GM21367 (cell line): Measurements from ENCODE around the gene TUBB4B.
"Not testable (repeated sequence)": the region's sequence is repeated elsewhere in the genome, so short reads cannot be mapped to it uniquely, and the experiment has no call there.

ENCODE experiments used
- ATAC-seq: cut with Tn5 transposase; IDR thresholded peaks from one replicate; pipeline ENCODE4 v1.9.1; 2021; ENCODE audit not compliant: unreplicated experiment

The TUBB4B gene

DNA sequence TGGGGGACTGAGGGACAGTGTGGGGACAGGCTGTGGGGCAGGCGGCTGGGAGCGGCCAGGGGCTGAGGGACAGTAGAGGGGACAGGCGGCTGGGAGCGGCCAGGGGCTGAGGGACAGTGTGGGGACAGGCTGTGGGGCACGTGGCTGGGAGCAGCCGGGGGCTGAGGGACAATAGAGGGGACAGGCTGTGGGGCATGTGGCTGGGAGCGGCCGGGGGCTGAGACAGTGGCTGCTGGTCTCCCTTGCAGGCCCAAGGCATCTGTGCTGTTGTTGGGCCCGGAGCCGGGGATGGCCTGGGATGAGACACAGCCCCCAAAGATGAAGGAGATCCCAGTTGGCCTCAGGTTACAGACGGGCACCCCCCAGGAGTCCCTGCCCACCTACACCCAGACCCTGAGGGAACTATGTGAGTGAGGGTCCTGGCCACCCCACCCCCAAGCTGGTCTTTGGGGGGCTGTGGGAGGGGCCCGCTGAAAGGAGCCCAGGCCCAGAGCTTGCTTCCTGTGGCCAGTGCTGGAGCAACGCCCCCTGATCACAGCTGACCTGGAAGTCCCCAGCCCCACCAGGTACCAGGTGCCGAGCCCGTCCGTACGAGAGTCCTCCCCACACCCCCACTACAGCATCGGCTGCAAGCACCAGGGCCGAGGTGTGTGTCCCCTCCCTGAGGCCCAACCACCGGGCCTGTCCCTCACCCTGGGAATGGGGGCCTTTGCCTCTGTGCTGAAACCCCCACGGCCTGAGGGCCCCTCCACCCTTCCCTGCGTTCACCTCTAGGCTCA, 10.6 kb downstream of the TUBB4B start:
- ATAC-seq, result no peak

DNA sequence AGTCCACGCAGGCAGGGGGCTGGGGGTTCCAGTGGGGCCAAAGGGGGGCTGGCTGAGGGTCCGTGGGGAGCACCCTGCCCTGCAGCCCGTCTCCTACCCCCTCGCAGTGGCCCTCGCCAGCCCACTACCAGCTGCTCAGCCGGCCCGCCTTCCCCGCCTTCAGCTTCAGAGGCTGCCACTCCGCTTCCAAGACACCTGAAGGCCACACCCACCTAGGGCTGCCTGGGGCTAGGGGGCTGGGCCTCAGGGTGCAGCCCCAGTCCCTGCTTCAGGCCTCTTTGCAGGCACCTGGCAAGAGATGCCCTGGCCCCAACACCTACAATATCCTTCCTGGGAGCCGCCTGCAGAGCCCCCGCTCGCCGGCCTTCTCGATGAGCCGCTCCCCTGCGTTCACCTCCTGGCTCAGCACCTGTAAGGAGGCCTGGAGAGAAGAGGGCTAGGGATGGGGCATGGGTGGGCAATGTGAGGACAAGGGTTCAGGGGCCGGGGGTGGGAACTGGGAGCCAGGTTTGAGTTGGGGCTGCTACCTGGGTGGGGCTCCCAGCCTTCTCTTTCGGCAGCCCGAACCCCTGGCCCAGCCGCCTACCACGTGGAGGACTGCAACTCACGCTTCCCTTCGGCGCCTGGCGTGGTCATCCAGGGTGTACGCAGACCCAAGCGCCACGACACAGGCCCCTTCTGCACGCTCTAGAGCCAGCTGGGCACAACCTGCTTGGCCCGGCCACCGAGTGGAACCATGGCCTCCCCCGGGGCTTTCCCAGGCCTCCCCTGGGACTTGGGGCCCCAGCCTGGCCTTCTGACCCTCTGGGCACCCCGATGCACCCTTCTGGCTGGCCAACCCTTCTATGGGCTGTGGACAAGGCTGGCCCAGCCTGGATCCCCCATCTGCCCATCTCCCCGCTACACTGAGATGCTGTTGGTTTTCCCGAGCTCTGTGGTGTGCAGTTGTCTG, 11.7 kb downstream of the TUBB4B start:
- no peak for ATAC-seq

DNA sequence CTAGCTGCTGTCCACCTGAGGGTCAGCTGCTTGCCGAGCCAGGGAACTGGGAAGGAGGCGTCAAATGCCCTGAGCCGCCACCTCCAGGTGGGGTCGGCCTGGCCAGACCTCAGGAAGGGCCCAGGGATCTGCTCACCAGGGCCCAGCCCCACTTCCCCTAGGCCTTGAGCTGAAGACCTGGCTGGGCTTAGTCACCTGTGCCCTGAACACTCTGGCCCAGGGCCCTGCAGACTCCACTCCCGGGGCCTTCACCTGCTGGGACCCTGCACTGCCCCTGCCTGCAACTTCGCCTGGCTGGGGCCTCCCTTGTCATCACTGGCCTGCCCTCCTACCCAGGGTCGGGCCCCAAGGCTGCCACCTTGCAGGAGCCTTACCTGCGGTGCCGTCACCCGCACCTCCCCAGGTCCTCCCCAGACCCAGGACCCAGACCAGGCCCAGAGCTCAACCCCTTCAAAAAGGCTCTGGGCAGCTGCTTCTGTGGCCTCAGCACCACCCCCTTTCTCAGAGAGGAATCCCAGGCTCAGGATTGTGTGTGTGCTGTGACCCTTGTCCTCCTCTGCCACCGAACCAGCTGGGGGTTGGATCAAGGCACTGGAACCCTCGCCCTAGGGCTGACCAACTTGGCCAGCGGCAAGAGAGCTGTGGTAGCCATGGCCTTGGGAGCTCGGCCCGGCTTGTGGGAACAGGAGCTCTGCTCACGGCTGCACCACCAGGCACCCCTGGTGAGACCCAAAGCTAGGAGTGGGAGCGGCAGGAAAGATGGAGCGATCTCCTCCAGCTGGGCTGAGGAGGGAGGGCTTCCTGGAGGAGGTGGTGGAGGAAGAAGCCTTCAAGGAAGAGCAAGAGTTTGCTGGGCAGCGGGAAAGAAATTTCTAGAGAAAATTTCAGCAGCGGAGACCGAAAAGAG, 12.9 kb downstream of the TUBB4B start:
- no peak for ATAC-seq

DNA sequence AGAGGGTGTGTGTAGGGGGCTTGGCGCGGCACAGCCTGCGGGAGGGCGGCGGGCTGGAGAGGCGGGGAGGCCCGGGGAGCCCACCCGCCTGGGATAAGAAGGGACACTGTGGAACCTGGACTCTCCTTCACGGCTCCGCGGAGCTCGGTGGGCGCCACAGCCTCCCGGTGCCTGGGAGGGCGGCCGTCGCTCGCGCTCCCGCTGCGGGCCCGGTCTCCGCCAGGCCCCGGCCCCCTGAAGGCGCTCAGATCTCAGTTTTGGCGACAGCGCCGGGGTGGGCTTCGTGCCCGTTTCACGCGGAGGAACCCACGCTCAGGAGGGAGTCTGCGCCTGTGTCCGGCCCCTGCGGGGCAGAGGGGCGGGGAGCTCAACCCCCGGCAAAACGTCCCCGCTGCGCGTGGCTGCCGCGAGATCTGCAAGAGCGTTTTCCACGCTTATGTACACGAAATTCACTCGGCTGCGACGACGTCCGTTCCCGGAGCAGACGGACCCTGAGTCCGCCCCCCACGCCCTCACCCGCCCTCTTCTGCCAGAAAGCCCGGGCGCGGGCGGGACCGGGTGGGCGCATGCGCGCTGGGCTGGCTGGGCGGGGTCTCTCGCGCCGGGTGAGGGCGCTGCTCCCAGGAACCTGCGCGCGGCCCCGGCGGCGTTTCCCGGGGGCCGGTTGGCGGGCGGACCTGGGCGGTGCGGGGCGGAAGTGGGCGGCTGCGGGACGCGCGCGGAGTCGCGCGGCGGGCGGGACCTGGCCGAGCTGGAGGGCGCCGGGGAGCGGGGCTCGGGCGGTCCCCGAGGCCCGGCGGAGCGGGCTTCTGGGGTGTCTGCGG, 13.7 kb downstream of the TUBB4B start, which contains the start of gene NELFB:
TSS of gene NELFB (plus strand) at position 704 of the 824 bp plus-strand sequence.
- peak; percentile 64 for ATAC-seq

DNA sequence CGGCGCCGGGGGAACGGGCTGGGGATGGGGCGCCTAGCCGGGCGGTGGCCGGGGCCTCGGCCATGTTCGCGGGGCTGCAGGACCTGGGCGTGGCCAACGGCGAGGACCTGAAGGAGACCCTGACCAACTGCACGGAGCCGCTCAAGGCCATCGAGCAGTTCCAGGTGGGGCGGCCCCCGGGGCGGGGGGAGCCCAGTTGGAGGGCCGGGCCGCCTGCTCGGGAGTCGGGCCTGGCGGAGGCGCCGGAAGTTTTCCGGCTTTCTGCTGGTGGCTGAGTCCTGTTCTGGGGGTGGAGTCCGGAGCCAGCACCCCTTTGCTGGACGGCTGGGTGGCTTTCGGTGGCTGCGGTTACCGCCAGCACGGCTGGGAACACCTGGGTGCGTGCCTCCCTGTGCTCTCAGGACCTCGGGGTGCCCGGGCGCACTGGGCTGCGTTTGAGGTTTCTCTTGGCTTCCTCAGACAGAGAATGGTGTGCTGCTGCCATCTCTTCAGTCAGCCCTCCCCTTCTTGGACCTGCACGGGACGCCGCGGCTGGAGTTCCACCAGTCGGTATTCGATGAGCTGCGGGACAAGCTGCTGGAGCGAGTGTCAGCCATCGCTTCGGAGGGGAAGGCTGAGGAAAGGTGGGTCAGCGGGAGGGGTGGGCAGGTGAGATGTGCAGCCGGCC, 14.5 kb downstream of the TUBB4B start:
- ATAC-seq, result no peak

DNA sequence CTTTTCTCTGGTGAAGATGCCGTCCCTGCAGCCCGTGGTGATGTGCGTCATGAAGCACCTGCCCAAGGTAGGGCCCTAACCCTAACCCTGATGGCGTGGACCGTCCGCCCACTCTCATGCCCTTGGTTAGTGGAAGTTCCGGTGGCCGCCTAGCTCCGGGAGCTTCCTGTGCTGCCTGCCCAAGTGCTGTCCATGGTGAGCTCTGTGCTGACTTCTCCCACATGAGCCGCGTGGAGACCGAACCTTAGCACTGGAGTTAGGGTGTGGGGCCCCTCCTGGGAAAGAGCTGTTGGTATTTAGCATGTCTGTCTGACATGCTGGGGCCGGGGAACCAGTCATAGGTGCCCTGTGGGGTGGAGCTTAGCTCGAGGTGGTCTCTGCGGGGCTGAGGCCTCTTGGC, 15.3 kb downstream of the TUBB4B start:
- ATAC-seq, result no peak

DNA sequence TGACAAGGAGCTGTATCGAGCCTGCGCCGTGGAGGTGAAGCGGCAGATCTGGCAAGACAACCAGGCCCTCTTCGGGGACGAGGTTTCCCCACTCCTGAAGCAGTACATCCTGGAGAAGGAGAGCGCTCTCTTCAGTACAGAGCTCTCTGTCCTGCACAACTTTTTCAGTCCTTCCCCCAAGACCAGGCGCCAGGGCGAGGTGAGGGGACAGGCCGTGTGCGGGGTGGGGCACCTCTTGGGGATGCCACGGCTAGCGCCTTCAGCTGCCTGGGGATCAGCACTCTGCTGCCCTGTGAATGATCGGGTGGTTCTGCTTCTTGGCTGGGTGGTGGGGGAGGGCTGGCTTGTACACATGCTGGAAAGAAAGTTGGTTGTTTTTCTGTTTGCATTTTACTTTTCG, 15.8 kb downstream of the TUBB4B start:
- ATAC-seq, result no peak

DNA sequence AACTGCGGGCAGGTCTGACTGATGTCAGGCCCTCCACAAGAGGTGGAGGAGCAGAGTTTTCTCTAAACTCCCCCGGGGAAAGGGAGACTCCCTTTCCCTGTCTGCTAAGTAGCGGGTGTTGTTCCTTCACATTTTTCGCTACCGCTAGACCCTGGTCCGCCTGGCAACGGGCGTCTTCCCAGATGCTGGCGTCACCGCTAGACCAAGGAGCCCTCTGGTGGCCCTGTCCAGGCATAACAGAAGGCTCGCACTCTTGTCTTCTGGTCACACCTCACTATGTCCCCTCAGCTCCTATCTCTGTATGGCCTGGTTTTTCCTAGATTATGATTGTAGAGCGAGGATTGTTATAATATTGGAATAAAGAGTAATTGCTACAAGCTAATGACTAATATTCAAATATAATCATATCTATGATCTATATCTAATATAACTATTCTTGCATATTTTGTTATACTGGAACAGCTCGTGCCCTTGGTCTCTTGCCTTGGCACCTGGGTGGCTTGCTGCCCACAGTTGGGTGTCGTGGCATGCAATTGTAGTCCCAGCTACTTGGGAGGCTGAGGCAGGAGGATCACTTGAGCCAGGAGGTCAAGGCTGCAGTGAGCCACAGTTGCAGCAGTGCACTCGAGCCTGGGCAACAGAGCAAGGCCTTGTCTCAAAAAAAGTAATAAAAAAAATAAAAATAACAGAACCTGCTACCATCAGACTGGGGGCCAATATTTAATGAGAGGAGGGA, 21.3 kb downstream of the TUBB4B start:
- ATAC-seq, result not testable (repeated sequence)

DNA sequence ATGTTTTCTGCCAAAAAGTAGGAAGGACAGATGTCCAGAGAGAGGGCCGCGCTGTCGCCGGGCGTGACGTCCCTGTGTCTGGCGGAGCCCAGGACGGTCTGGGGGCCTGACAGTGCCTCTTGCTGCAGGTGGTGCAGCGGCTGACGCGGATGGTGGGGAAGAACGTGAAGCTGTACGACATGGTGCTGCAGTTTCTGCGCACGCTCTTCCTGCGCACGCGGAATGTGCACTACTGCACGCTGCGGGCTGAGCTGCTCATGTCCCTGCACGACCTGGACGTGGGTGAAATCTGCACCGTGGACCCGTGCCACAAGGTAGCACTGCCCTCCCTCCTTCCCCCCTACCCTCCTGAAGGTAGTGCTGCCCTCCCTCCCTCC, 21.8 kb downstream of the TUBB4B start:
- ATAC-seq, result no peak

DNA sequence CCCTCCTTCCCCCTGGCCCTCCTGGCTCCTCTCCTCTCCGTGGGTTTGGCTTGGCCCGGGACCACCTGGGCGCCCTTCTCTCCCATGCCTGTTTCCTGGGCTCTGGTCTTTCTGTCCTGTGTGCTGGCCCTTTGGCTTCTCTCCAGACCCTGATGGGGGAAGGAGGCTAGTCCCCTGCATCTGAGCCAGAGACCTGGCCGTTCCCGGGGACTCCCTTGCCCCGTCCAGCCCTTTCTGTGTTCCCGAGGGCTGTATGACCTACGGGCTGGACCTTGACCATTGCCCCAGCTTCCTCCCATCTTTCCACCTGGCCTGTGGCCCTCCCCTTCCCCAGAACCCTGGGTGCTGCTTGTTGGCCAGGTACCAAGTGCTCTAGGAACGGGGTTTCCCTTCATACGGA, 22.4 kb downstream of the TUBB4B start:
- no peak for ATAC-seq

DNA sequence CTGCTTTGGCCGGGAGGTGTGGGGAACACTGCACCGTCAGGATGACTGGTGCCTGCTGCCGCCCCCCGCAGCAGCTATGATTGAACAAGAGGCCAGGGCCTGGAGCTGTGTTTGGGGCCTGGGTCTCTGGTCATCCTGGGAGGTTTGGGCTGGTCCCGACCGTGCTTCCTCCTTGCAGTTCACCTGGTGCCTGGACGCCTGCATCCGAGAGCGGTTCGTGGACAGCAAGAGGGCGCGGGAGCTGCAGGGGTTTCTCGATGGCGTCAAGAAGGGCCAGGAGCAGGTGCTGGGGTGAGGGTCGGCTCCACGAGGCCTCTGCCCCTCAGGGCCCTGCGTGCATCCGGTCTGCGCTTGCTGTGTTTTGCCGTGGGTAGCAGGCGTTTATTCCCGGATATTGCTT, 23.0 kb downstream of the TUBB4B start:
- ATAC-seq, result no peak

DNA sequence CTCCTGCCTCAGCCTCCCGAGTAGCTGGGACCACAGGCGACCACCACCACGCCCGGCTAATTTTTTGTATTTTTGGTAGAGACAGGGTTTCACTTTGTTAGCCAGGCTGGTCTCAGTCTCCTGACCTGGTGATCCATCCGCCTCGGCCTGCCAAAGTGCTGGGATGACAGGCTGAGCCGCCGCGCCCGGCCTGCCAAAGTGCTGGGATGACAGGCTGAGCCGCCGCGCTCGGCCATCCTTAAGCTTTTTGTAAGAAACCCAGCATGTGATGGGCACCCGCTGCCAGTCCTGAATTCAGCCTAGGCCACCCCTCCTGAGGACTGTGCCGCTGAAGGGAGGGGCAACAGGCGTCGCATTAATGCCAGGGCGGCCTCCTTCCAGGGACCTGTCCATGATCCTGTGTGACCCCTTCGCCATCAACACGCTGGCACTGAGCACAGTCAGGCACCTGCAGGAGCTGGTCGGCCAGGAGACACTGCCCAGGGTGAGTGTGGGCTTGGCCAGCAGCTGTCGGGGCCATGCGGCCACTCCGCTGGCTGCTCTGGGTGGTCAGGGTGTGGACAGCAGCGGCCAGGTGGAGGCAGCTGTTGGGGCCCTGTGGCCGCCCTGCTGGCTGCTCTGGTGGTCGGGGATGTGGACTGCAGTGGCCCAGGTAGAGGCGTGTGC, 24.5 kb downstream of the TUBB4B start:
- no peak for ATAC-seq

DNA sequence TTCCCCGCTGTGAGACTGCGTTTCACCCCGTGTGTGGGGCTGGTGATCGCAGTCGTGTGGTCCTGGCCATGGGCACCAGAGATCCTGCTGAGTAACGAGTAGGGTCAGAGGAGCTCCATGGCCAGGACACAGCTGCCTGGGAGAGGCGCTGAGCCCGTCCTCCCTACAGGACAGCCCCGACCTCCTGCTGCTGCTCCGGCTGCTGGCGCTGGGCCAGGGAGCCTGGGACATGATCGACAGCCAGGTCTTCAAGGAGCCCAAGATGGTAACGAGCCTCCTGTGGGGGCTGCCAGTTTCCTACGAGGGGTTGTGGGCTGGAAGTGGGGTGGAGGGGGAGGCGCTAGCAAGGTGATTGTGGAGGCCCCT, 25.1 kb downstream of the TUBB4B start:
- ATAC-seq, result no peak

DNA sequence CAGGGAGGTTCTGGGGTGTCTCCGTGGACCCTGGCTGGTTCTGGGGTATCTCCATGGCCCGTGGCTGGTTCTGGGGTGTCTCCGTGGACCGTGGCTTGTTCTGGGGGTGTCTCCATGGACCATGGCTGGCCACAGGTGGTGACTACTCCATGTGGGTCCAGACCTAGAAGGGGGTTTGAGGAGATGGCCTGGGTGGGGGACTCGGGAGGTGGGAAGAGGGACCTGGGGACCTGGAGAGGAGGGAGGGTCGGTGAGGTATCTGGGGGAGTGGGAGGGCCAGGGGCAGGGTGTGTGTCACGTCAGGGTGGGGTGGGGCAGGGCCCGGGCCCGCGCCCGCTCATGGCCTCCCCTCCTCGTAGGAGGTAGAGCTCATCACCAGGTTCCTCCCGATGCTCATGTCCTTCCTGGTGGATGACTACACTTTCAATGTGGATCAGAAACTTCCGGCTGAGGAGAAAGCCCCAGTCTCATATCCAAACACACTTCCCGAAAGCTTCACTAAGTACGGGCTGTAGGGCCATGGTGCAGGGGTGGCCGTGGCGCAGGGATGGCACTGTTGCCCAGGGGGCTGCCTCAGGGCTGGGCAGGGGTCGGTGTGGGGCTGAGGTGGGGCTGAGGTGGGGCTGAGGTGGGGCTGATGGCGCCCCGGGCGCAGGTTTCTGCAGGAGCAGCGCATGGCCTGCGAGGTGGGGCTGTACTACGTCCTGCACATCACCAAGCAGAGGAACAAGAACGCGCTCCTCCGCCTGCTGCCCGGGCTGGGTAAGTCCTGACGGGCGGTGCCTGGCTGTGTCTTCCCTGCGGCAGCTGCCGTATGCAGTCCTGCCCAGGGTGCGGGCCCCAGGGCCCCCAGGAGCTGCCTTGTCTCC, 25.7 kb downstream of the TUBB4B start:
- no peak for ATAC-seq

DNA sequence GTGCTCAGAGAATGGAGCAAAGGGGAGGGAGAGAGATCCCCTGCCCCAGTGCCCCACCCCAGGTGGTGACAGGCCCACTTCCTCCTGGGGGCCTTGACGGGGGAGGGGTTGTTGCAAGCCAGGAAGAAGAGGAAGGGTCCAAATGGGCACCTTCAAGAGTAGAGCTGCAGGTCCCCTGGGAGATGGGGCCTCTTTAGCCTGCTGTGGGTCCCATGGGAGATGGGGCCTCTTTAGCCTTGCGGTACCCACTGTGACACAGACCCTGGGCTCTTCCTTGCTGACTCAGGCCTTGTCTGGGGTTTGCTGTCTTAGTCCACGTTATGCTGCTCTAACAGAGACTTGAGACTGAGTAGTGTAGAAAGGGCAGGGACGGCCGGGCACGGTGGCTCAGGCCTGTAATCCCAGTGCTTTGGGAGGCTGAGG, 26.9 kb downstream of the TUBB4B start:
- ATAC-seq, result no peak

DNA sequence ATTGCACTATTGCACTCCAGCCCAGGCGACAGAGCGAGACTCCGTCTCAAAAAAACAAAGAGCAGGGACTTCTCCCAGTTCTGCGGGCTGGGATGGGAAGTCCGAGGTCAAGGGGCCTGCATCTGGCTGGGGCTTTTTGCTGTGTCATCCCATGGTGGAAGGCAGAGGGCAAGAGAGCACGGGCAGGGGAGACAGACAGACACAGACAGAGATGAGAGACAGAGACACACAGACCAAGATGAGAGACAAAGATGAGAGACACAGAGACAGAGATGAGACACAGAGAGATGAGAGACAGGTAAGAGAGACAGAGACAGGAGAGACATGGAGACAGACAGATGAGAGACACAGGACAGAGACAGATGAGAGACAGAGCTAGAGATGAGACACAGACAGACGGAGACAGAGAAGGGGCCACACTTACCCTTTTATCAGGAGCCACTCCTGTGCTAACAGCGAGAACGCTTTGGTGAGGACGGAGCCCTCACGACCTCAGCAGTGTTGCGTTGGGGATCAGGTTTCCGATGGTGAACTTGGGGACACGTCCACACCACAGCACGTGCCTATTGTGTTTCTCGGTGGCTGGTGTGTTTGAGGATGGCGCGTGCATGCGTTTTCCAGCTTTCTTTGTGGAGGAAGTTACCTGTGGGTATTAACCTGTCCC, 27.6 kb downstream of the TUBB4B start:
- ATAC-seq, result no peak

DNA sequence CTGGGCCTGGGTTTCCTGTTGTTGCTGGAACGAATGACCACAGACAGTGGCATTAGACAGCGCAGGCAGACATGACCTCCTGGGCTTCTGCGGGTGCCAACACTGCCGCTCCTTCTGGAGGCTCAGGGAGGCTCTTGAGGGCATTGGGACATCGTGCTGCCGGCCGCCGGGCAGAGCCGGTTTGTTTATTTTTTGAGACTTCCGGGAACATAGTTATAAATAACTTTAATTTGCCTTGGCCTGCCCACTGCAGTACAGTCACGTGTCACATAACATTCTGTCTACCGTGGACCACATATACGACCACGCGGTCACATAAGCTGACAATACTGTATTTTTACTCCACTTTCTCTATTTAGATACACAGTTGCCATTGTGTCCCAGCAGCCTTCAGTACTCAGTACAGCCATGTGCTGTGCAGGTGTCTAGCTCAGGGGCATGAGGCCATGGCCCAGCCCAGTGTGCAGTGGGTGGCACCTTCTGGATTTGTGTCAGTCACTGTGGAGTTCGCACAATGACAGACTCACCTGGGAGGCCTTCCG, 28.2 kb downstream of the TUBB4B start:
- ATAC-seq, result no peak
